CD4-positive, alpha-beta T cell treated with Interleukin-21 for 1 hour (primary cell): ENCODE results near the gene RNF41.
"Not testable (repeated sequence)": the region's sequence is repeated elsewhere in the genome, so short reads cannot be mapped to it uniquely, and the experiment has no call there.

Source experiments
- DNase-seq: peaks from one replicate; pipeline ENCODE4 v3.0.0-alpha.2; 2020

Gene RNF41

GRCh38 chr12:56221757-56222530 is at the start of gene RNF41:
Gene RNF41, minus strand, starts transcription at chr12:56221922. Its CDS starts 7,875 bp downstream, at chr12:56214047.
- peak; percentile 94 for DNase-seq

GRCh38 chr12:56271031-56271430 is 49.3 kb upstream of the RNF41 start:
- DNase-seq: peak; percentile 13

GRCh38 chr12:56267443-56268071 is 45.8 kb upstream of the RNF41 start:
- DNase-seq: no peak

GRCh38 chr12:56266693-56267442 is 45.1 kb upstream of the RNF41 start, which contains the start of gene COQ10A:
Gene COQ10A, plus strand, starts transcription at chr12:56266942. Its CDS starts 177 bp downstream, at chr12:56267119.
- DNase-seq: peak; percentile 93

- DNase-seq: not testable (repeated sequence)
Measured at GRCh38 chr12:56266068-56266692, 44.5 kb upstream of the RNF41 start.

GRCh38 chr12:56262955-56263354 is 41.2 kb upstream of the RNF41 start:
- DNase-seq: peak; percentile 11

- DNase-seq: no peak
Measured at GRCh38 chr12:56261503-56262232, 39.9 kb upstream of the RNF41 start.

GRCh38 chr12:56260921-56261320 is 39.2 kb upstream of the RNF41 start:
- DNase-seq: no peak

- DNase-seq: no peak
Measured at GRCh38 chr12:56260380-56260779, 38.7 kb upstream of the RNF41 start.

GRCh38 chr12:56258820-56259183 is 37.1 kb upstream of the RNF41 start:
- DNase-seq: no peak

- peak; percentile 82 for DNase-seq
Measured at GRCh38 chr12:56258068-56258819, 36.5 kb upstream of the RNF41 start, which contains the start of gene ANKRD52. Gene ANKRD52, minus strand, starts transcription at chr12:56258384. Its CDS starts 115 bp downstream, at chr12:56258269.

GRCh38 chr12:56257491-56258067 is 35.9 kb upstream of the RNF41 start:
- peak; percentile 10 for DNase-seq

- no peak for DNase-seq
Measured at GRCh38 chr12:56257071-56257470, 35.3 kb upstream of the RNF41 start.

- DNase-seq: no peak
Measured at GRCh38 chr12:56256326-56256960, 34.7 kb upstream of the RNF41 start.

GRCh38 chr12:56255671-56256070 is 33.9 kb upstream of the RNF41 start:
- no peak for DNase-seq

GRCh38 chr12:56253091-56253490 is 31.4 kb upstream of the RNF41 start:
- no peak for DNase-seq

GRCh38 chr12:56252649-56253048 is 30.9 kb upstream of the RNF41 start:
- no peak for DNase-seq

GRCh38 chr12:56248711-56249110 is 27.0 kb upstream of the RNF41 start:
- DNase-seq: no peak

- no peak for DNase-seq
Measured at GRCh38 chr12:56247923-56248322, 26.2 kb upstream of the RNF41 start.

GRCh38 chr12:56244494-56244893 is 22.8 kb upstream of the RNF41 start:
- DNase-seq: no peak

- no peak for DNase-seq
Measured at GRCh38 chr12:56243731-56244181, 22.0 kb upstream of the RNF41 start.
